Measurements from ENCODE around the gene ADAMTS17.

ADAMTS17 gene

GRCh38 chr15:100348578-100348977 lies 6.8 kb upstream of the ADAMTS17 start:
- no peak overlapping the region for H3K4me3 ChIP-seq (ENCODE audit: control insufficient read depth, low read depth, low read length)
- no peak for DNase-seq (ENCODE audit: low read depth)
- TF ChIP-seq, protein P1, sequence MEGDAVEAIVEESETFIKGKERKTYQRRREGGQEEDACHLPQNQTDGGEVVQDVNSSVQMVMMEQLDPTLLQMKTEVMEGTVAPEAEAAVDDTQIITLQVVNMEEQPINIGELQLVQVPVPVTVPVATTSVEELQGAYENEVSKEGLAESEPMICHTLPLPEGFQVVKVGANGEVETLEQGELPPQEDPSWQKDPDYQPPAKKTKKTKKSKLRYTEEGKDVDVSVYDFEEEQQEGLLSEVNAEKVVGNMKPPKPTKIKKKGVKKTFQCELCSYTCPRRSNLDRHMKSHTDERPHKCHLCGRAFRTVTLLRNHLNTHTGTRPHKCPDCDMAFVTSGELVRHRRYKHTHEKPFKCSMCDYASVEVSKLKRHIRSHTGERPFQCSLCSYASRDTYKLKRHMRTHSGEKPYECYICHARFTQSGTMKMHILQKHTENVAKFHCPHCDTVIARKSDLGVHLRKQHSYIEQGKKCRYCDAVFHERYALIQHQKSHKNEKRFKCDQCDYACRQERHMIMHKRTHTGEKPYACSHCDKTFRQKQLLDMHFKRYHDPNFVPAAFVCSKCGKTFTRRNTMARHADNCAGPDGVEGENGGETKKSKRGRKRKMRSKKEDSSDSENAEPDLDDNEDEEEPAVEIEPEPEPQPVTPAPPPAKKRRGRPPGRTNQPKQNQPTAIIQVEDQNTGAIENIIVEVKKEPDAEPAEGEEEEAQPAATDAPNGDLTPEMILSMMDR (conservative IDR thresholded peaks at IDR 0.05; ENCODE audit: control insufficient read depth, insufficient read depth, low read depth, low read length): no peak

GRCh38 chr15:100346866-100347512 lies 5.2 kb upstream of the ADAMTS17 start:
- TF ChIP-seq, protein P1 (conservative IDR thresholded peaks at IDR 0.05; ENCODE audit: control insufficient read depth, insufficient read depth, low read depth, low read length): no peak
- peak; percentile 14 for DNase-seq (ENCODE audit: low read depth)
- no peak overlapping the region for H3K4me3 ChIP-seq (ENCODE audit: control insufficient read depth, low read depth, low read length)

GRCh38 chr15:100345438-100345837 lies 3.7 kb upstream of the ADAMTS17 start:
- no peak for DNase-seq (ENCODE audit: low read depth)
- no peak overlapping the region for H3K4me3 ChIP-seq (ENCODE audit: control insufficient read depth, low read depth, low read length)
- TF ChIP-seq, protein P1 (conservative IDR thresholded peaks at IDR 0.05; ENCODE audit: control insufficient read depth, insufficient read depth, low read depth, low read length): no peak

- no peak for DNase-seq (ENCODE audit: low read depth)
These were observed 1.5 kb upstream of the ADAMTS17 start for GRCh38 chr15:100343251-100343650.

GRCh38 chr15:100341239-100341749 lies 481 bp downstream of the ADAMTS17 start:
- TF ChIP-seq, protein P1 (conservative IDR thresholded peaks at IDR 0.05; ENCODE audit: control insufficient read depth, insufficient read depth, low read depth, low read length): no peak
- H3K4me3 ChIP-seq (ENCODE audit: control insufficient read depth, low read depth, low read length): no peak overlapping the region
- DNase-seq (ENCODE audit: low read depth): no peak

More at GRCh38 chr15:100343251-100343650, 1.5 kb upstream of the ADAMTS17 start:
- TF ChIP-seq, protein P1 (conservative IDR thresholded peaks at IDR 0.05; ENCODE audit: control insufficient read depth, insufficient read depth, low read depth, low read length): no peak
- H3K4me3 ChIP-seq (ENCODE audit: control insufficient read depth, low read depth, low read length): no peak overlapping the region

GRCh38 chr15:100340721-100341238 lies 995 bp downstream of the ADAMTS17 start:
- TF ChIP-seq, protein P1 (conservative IDR thresholded peaks at IDR 0.05; ENCODE audit: control insufficient read depth, insufficient read depth, low read depth, low read length): no peak
- no peak for DNase-seq (ENCODE audit: low read depth)
- H3K4me3 ChIP-seq (ENCODE audit: control insufficient read depth, low read depth, low read length): no peak overlapping the region

All from fibroblast of mammary gland (primary cell).